ENCODE results near the gene EIF4G1. TPM values are rescaled to one million over a fixed set of nuclear protein-coding genes. Genes with fewer than 3 reads are reported as not detected.

EIF4G1 gene
- total and polyA plus RNA-seq, 2 experiments from 2014 or later, result 227 to 552 TPM

- TF ChIP-seq CTCF (conservative IDR thresholded peaks at IDR 0.05; ENCODE audit: low read depth in 2 of 2), result no peak
- no peak for TF ChIP-seq ETS1 (IDR thresholded peaks at IDR 0.05)
- no peak for TF ChIP-seq NANOG (IDR thresholded peaks at IDR 0.05; ENCODE audit: borderline replicate concordance)
- no peak for TF ChIP-seq POLR2AphosphoS5 (IDR thresholded peaks at IDR 0.05; ENCODE audit: low read depth)
- no peak for TF ChIP-seq ZNF114 (CRISPR knock-in tag; IDR thresholded peaks at IDR 0.05)
- no peak for TF ChIP-seq REST (IDR thresholded peaks at IDR 0.05; ENCODE audit: unreplicated experiment)
- TF ChIP-seq, protein P1, sequence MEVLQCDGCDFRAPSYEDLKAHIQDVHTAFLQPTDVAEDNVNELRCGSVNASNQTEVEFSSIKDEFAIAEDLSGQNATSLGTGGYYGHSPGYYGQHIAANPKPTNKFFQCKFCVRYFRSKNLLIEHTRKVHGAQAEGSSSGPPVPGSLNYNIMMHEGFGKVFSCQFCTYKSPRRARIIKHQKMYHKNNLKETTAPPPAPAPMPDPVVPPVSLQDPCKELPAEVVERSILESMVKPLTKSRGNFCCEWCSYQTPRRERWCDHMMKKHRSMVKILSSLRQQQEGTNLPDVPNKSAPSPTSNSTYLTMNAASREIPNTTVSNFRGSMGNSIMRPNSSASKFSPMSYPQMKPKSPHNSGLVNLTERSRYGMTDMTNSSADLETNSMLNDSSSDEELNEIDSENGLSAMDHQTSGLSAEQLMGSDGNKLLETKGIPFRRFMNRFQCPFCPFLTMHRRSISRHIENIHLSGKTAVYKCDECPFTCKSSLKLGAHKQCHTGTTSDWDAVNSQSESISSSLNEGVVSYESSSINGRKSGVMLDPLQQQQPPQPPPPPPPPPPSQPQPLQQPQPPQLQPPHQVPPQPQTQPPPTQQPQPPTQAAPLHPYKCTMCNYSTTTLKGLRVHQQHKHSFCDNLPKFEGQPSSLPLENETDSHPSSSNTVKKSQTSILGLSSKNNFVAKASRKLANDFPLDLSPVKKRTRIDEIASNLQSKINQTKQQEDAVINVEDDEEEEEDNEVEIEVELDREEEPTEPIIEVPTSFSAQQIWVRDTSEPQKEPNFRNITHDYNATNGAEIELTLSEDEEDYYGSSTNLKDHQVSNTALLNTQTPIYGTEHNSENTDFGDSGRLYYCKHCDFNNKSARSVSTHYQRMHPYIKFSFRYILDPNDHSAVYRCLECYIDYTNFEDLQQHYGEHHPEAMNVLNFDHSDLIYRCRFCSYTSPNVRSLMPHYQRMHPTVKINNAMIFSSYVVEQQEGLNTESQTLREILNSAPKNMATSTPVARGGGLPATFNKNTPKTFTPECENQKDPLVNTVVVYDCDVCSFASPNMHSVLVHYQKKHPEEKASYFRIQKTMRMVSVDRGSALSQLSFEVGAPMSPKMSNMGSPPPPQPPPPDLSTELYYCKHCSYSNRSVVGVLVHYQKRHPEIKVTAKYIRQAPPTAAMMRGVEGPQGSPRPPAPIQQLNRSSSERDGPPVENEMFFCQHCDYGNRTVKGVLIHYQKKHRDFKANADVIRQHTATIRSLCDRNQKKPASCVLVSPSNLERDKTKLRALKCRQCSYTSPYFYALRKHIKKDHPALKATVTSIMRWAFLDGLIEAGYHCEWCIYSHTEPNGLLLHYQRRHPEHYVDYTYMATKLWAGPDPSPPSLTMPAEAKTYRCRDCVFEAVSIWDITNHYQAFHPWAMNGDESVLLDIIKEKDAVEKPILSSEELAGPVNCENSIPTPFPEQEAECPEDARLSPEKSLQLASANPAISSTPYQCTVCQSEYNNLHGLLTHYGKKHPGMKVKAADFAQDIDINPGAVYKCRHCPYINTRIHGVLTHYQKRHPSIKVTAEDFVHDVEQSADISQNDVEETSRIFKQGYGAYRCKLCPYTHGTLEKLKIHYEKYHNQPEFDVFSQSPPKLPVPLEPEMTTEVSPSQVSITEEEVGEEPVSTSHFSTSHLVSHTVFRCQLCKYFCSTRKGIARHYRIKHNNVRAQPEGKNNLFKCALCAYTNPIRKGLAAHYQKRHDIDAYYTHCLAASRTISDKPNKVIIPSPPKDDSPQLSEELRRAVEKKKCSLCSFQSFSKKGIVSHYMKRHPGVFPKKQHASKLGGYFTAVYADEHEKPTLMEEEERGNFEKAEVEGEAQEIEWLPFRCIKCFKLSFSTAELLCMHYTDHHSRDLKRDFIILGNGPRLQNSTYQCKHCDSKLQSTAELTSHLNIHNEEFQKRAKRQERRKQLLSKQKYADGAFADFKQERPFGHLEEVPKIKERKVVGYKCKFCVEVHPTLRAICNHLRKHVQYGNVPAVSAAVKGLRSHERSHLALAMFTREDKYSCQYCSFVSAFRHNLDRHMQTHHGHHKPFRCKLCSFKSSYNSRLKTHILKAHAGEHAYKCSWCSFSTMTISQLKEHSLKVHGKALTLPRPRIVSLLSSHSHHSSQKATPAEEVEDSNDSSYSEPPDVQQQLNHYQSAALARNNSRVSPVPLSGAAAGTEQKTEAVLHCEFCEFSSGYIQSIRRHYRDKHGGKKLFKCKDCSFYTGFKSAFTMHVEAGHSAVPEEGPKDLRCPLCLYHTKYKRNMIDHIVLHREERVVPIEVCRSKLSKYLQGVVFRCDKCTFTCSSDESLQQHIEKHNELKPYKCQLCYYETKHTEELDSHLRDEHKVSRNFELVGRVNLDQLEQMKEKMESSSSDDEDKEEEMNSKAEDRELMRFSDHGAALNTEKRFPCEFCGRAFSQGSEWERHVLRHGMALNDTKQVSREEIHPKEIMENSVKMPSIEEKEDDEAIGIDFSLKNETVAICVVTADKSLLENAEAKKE (CRISPR knock-in tag; IDR thresholded peaks at IDR 0.05), result no peak
- TF ChIP-seq CREB1 (CRISPR knock-in tag; IDR thresholded peaks at IDR 0.05; ENCODE audit: low read depth), result no peak
- TF ChIP-seq STAT1 (IDR thresholded peaks at IDR 0.05; ENCODE audit: unreplicated experiment), result no peak
- Mint-ChIP-seq H3K27ac (no peak overlapping the region), H3K4me1 (0 out of 3 replicates have a peak, but pooled peaks cover 2% of the 10 kb centered on the region), H3K36me3 (ENCODE audit: low read depth) (no peaks in the 10 kb centered on the region), H3K9me3 (no peaks in the 10 kb centered on the region), H3K4me3 (no peak overlapping the region), H3K27me3 (ENCODE audit: insufficient read depth, low read depth, poor library complexity) (peaks cover 8% of the 10 kb centered on the region)
- Histone ChIP-seq H3K79me2 (replicated peaks; ENCODE audit: insufficient read depth) (no peaks in the 10 kb centered on the region), H3K36me3 (ENCODE audit: insufficient read depth) (no peaks in the 10 kb centered on the region), H3K4me2 (no peak overlapping the region), H3K4me1 (ENCODE audit: insufficient read depth) (no peaks in the 10 kb centered on the region), H4K20me1 (replicated peaks; ENCODE audit: insufficient read depth) (no peaks in the 10 kb centered on the region), H3K27me3 (ENCODE audit: insufficient read depth) (no peaks in the 10 kb centered on the region), H2AFZ (no peak overlapping the region), H3K4me3 (no peak overlapping the region), H3K27ac (ENCODE audit: low read depth) (no peak overlapping the region), H3K9me2 (ENCODE audit: insufficient read depth) (no peaks in the 10 kb centered on the region), H3F3A (replicated peaks; ENCODE audit: low read depth) (no peaks in the 10 kb centered on the region)
- DNase-seq (ENCODE audit: low spot score) (no peak), ATAC-seq (no peak)
These were observed 23.2 kb upstream of the EIF4G1 start for GRCh38 chr3:184291044-184291737.
